Measurements from ENCODE around the gene PRPF38B.

Gene PRPF38B

GRCh38 chr1:108706643-108707042, 14.5 kb downstream of the PRPF38B start:
- H3K36me3 ChIP-seq (replicated peaks; ENCODE audit: low read depth, low read length): peaks cover 3% of the 10 kb centered on the region
- no peak for TF ChIP-seq EZH2phosphoT487 (IDR thresholded peaks at IDR 0.05; ENCODE audit: low read depth)
- no peak for TF ChIP-seq CTCF (IDR thresholded peaks at IDR 0.05; ENCODE audit: low read depth, low read length)
- no peak overlapping the region for H3K4me2 ChIP-seq (ENCODE audit: low read length)
- H3K4me3 ChIP-seq (ENCODE audit: low read length): no peak overlapping the region
- no peak overlapping the region for H3K27ac ChIP-seq (ENCODE audit: low read length)
- H3K27me3 ChIP-seq (ENCODE audit: low read depth, low read length): no peaks in the 10 kb centered on the region
- H3K9ac ChIP-seq (ENCODE audit: low read length): no peak overlapping the region
- no peaks in the 10 kb centered on the region for H3K4me1 ChIP-seq (ENCODE audit: low read length)
- no peaks in the 10 kb centered on the region for H3K9me3 ChIP-seq (ENCODE audit: insufficient read depth, low read length)
- no peaks in the 10 kb centered on the region for H3K79me2 ChIP-seq (ENCODE audit: low read length)
- no peak overlapping the region for H2AFZ ChIP-seq (ENCODE audit: low read depth, low read length)
- no peaks in the 10 kb centered on the region; the same call in 1 of the 2 replicates for H4K20me1 ChIP-seq (ENCODE audit: insufficient read depth, low read length)

DNA sequence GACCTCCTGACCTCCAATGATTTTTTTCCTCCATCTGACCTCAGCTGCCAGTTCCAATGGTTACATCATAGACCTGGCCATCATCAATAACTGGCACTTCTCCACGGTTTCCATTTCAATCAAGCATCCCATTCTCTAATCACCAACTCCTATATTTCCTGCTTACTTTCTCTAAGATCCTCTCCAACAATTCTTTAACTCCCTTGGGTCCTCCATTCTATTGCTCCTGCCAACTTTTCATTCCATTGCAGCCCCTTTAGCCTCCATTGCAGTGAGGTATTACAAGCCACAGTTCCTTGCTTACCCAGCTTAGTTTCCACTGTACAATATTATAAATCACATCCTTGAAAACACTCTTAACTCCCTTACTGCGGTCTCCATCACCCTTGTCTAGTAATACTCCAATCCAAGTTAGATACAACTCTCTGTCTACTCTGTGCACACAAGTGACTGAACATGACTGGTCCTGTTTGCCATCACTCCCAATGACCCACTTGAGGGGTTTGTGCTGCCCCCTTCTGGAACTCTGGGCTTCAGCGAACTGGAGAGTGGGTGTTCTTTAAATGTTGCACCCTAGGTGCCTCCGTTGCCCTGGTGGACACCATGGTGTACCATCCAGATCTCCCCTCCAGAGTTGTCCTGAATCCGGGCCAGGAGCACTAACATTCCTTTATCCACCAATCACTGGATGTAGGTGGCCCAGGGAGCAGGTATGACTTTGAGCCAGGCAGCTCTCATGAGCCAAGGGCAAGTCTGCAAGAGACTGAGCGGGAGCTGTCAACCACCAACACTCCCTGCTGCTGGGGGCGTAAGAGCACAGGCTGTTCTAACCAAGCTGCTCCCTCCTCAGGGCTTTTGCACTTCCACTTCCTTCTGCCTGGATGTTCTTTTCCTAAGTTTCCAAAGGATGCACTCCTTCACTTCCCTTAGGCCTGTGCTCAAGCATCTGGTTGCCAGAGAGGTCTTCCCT, 16.9 kb downstream of the PRPF38B start:
- no peak overlapping the region for H3K27ac ChIP-seq (ENCODE audit: low read length)
- no peak overlapping the region for H3K4me3 ChIP-seq (ENCODE audit: low read length)
- H3K4me2 ChIP-seq (ENCODE audit: low read length): no peak overlapping the region
- H2AFZ ChIP-seq (ENCODE audit: low read depth, low read length): no peak overlapping the region
- no peaks in the 10 kb centered on the region for H3K79me2 ChIP-seq (ENCODE audit: low read length)
- H3K9me3 ChIP-seq (ENCODE audit: insufficient read depth, low read length): no peaks in the 10 kb centered on the region
- H3K9ac ChIP-seq (ENCODE audit: low read length): no peak overlapping the region
- no peaks in the 10 kb centered on the region for H3K27me3 ChIP-seq (ENCODE audit: low read depth, low read length)
- no peaks in the 10 kb centered on the region for H3K4me1 ChIP-seq (ENCODE audit: low read length)
- no peaks in the 10 kb centered on the region for H3K36me3 ChIP-seq (replicated peaks; ENCODE audit: low read depth, low read length)
- H4K20me1 ChIP-seq (ENCODE audit: insufficient read depth, low read length): no peaks in the 10 kb centered on the region
- TF ChIP-seq CTCF (IDR thresholded peaks at IDR 0.05; ENCODE audit: low read depth, low read length) (peak; percentile 33), EZH2phosphoT487 (IDR thresholded peaks at IDR 0.05; ENCODE audit: low read depth) (no peak)

DNA sequence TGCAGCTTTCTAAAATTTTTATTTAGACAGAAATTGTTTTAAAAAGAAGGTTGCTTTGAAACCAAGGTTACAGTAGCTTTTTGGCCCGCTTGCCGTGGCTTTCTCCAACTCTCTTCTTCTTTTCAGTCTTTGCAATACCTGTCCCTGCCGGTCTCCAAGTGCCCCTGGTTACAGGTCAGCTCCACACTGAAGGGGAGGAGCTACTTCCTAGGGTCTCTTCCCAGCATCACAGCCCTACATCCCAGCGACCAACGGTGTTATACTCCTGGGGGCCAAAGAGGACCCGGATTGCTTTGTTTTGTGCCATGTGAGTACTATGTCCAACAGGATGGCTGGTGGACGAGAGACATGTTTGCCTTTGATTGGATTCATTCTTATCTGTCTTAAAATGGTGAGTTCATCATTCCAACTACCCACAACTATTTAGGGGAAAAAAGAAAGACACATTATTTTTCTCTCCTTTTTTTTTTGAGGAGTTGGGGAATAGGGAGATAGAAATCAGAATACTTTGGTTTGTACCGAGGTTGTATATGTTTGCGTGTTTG, 20.6 kb downstream of the PRPF38B start, which contains the start of gene FNDC7:
TSS of gene FNDC7 (plus strand) at position 303 of the 545 bp plus-strand sequence. CDS start at position 329, 26 bp downstream.
- no peak within 1 kb of the TSS for H3K4me2 ChIP-seq (ENCODE audit: low read length)
- H3K9me3 ChIP-seq (ENCODE audit: insufficient read depth, low read length): no peaks in the 10 kb centered on the region
- no peaks in the 10 kb centered on the region for H3K4me1 ChIP-seq (ENCODE audit: low read length)
- no peak within 1 kb of the TSS for H3K4me3 ChIP-seq (ENCODE audit: low read length)
- no peaks in the 10 kb centered on the region for H3K79me2 ChIP-seq (ENCODE audit: low read length)
- no peaks in the 10 kb centered on the region for H4K20me1 ChIP-seq (ENCODE audit: insufficient read depth, low read length)
- H2AFZ ChIP-seq (ENCODE audit: low read depth, low read length): no peak within 1 kb of the TSS
- H3K9ac ChIP-seq (ENCODE audit: low read length): no peak within 1 kb of the TSS
- H3K36me3 ChIP-seq (replicated peaks; ENCODE audit: low read depth, low read length): no peaks in the 10 kb centered on the region
- no peak for TF ChIP-seq EZH2phosphoT487 (IDR thresholded peaks at IDR 0.05; ENCODE audit: low read depth)
- no peaks in the 10 kb centered on the region for H3K27me3 ChIP-seq (ENCODE audit: low read depth, low read length)
- no peak within 1 kb of the TSS for H3K27ac ChIP-seq (ENCODE audit: low read length)

DNA sequence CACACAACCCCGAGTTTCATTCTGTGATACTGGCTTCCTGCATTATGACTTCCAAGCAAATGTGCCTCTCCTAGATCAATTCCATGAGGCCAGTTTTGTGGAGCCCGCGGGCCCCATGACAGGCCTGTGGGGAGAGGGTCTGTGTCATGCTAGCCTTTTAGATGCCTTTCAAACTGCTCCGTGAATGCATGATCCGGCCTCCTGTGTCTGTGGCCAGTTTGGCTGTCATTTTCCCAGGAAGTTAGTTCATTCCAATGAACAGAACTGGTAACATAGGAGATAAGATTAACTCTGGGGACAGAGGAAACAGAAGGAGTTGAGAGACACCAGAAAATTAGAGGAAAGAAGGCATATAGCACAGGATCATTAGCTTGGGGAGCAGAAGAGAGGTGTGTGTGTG, 23.8 kb downstream of the PRPF38B start:
- TF ChIP-seq CTCF (IDR thresholded peaks at IDR 0.05; ENCODE audit: low read depth, low read length) (no peak), EZH2phosphoT487 (IDR thresholded peaks at IDR 0.05; ENCODE audit: low read depth) (no peak)
- no peaks in the 10 kb centered on the region for H3K79me2 ChIP-seq (ENCODE audit: low read length)
- H3K27me3 ChIP-seq (ENCODE audit: low read depth, low read length): no peaks in the 10 kb centered on the region
- H3K4me3 ChIP-seq (ENCODE audit: low read length): no peak overlapping the region
- no peaks in the 10 kb centered on the region for H3K4me1 ChIP-seq (ENCODE audit: low read length)
- no peak overlapping the region for H3K27ac ChIP-seq (ENCODE audit: low read length)
- H4K20me1 ChIP-seq (ENCODE audit: insufficient read depth, low read length): no peaks in the 10 kb centered on the region
- H2AFZ ChIP-seq (ENCODE audit: low read depth, low read length): no peak overlapping the region
- no peaks in the 10 kb centered on the region for H3K36me3 ChIP-seq (replicated peaks; ENCODE audit: low read depth, low read length)
- H3K9me3 ChIP-seq (ENCODE audit: insufficient read depth, low read length): no peaks in the 10 kb centered on the region
- no peak overlapping the region for H3K4me2 ChIP-seq (ENCODE audit: low read length)
- H3K9ac ChIP-seq (ENCODE audit: low read length): no peak overlapping the region

All from OCI-LY3 (cell line).